Activated T-helper 1 cell treated with anti-CD3 and anti-CD28 coated beads, Interleukin-12 subunit alpha, Interleukin-12 subunit beta, Interleukin-2, Interleukin-4 antibody, amounts not matched to agents 30 ng/mL and 10 ng/mL and 1 ng/mL, durations not matched to agents 14 hours and 24 hours and 36 hours (primary cell): Measurements from ENCODE around the gene CALCOCO2. TPM values are rescaled to one million over a fixed set of nuclear protein-coding genes. Genes with fewer than 3 reads are reported as not detected.
"Not testable (repeated sequence)": the region's sequence is repeated elsewhere in the genome, so short reads cannot be mapped to it uniquely, and the experiment has no call there.

Experiments used
- DNase-seq: peaks from one replicate; pipeline ENCODE4 v3.0.0; 2021; ENCODE audit warnings: low spot score
- H3K27ac Mint-ChIP-seq: one replicate; pipeline ENCODE4 v1.8.0; 2021; ENCODE audit warnings: mild to moderate bottlenecking, mixed read lengths
- H3K27me3 Mint-ChIP-seq: one replicate; pipeline ENCODE4 v1.8.0; 2022; ENCODE audit warnings: mild to moderate bottlenecking, moderate library complexity, mixed read lengths; ENCODE audit not compliant: insufficient read depth
- H3K36me3 Mint-ChIP-seq: one replicate; pipeline ENCODE4 v1.8.0; 2021; ENCODE audit warnings: low read depth, mixed read lengths
- H3K4me1 Mint-ChIP-seq: one replicate; pipeline ENCODE4 v1.8.0; 2021; ENCODE audit warnings: low read depth, mixed read lengths
- H3K4me3 Mint-ChIP-seq: one replicate; pipeline ENCODE4 v1.8.0; 2021; ENCODE audit warnings: mild to moderate bottlenecking, moderate library complexity, mixed read lengths
- H3K9me3 Mint-ChIP-seq: one replicate; pipeline ENCODE4 v1.8.0; 2021; ENCODE audit warnings: mixed read lengths
- intact Hi-C: fragments of 100-400 bp; cut with micrococcal nuclease; formaldehyde crosslinking; loops from one replicate; pipeline ENCODE4 v1.15.1; 2024
- total RNA-seq: library from RNA; stranded (reverse); gene quantifications from 2 replicates; pipeline ENCODE4 v1.2.3, GENCODE V29; 2022

CALCOCO2 gene
- total RNA-seq, 1 donor from 2014 or later: 50.3 TPM

GRCh38 chr17:48871035-48871550 is 40.3 kb downstream of the CALCOCO2 start:
- peaks cover 4% of the 10 kb centered on the region for H3K27me3 Mint-ChIP-seq
- no peaks in the 10 kb centered on the region for H3K4me1 Mint-ChIP-seq
- H3K4me3 Mint-ChIP-seq: no peak overlapping the region
- H3K27ac Mint-ChIP-seq: no peak overlapping the region
- intact Hi-C loops: no loop called here
- no peak for DNase-seq
- H3K36me3 Mint-ChIP-seq: peaks cover 4% of the 10 kb centered on the region
- H3K9me3 Mint-ChIP-seq: no peaks in the 10 kb centered on the region

GRCh38 chr17:48871551-48872351 is 40.9 kb downstream of the CALCOCO2 start:
- intact Hi-C loops: no loop called here
- H3K27me3 Mint-ChIP-seq: peaks cover 4% of the 10 kb centered on the region
- H3K4me1 Mint-ChIP-seq: no peaks in the 10 kb centered on the region
- H3K9me3 Mint-ChIP-seq: no peaks in the 10 kb centered on the region
- no peak overlapping the region for H3K27ac Mint-ChIP-seq
- H3K36me3 Mint-ChIP-seq: peaks cover 1% of the 10 kb centered on the region
- H3K4me3 Mint-ChIP-seq: no peak overlapping the region
- DNase-seq: no peak

DNA sequence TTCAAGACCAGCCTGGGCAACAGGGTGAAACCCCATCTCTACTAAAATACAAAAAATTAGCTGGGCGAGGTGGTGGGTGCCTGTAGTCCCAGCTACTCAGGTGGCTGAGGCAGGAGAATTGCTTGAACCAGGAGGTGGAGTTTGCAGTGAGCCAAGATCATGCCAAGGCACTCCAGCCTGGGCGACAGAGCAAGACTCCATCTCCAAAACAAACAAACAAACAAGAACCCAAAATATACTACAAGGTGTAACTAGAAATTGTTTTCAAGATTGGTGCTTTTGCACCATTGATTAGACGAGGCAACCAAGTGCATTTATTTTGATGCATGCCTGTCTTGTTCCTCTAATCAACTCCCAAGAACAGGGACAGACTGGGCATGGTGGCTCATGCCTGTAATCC is 41.6 kb downstream of the CALCOCO2 start:
- H3K4me3 Mint-ChIP-seq, intact Hi-C loops, H3K36me3 Mint-ChIP-seq, H3K4me1 Mint-ChIP-seq, DNase-seq, H3K27ac Mint-ChIP-seq, H3K9me3 Mint-ChIP-seq, H3K27me3 Mint-ChIP-seq: not testable (repeated sequence)

- Mint-ChIP-seq H3K4me3 (no peak overlapping the region), H3K4me1 (no peaks in the 10 kb centered on the region), H3K36me3 (peaks cover 1% of the 10 kb centered on the region), H3K27ac (no peak overlapping the region), H3K9me3 (no peaks in the 10 kb centered on the region), H3K27me3 (peaks cover 4% of the 10 kb centered on the region)
- no peak for DNase-seq
- intact Hi-C loops: no loop called here
Measured at GRCh38 chr17:48873209-48873608, 42.4 kb downstream of the CALCOCO2 start.

DNA sequence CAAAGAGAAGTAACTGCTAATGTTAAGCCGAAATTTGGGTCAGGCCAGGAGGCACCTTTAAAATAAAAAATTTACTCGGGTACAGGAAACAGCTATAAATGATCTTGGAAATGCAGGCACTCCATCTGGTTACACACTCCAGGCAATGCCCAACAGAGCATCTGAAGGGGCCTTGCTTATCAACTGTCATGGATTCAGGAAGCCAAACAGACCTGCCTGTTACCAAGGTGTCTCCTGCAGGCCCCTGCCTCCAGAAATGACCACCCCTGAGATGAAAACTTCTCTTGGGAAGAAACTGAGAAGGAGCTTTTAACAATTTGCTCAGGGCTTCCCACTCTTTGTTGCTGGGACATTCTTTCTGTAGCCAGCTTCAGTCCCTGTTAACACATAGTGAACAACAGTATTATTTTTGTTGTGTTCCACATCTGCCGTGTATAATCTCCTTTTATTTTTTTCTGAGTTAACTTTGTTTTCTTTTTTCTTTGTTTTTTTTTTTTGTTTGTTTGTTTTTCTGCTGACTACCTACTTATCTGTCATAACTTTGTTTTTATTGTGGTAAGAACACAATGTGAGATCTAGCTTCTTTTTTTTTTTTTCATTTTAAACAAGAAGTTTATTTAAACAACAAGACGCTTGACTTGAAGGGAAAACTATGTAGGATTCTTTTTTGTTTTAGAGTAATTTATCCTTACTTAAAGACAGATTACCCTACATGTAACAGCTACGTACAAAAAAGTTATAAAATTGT is 43.0 kb downstream of the CALCOCO2 start:
- intact Hi-C loops: no loop called here
- H3K4me3 Mint-ChIP-seq: no peak overlapping the region
- no peaks in the 10 kb centered on the region for H3K4me1 Mint-ChIP-seq
- no peak overlapping the region for H3K27ac Mint-ChIP-seq
- DNase-seq: no peak
- no peaks in the 10 kb centered on the region for H3K9me3 Mint-ChIP-seq
- peaks cover 4% of the 10 kb centered on the region for H3K27me3 Mint-ChIP-seq
- peaks cover 1% of the 10 kb centered on the region for H3K36me3 Mint-ChIP-seq

- Mint-ChIP-seq H3K9me3 (no peaks in the 10 kb centered on the region), H3K27me3 (no peaks in the 10 kb centered on the region), H3K4me1 (peaks cover 10% of the 10 kb centered on the region), H3K36me3 (no peaks in the 10 kb centered on the region), H3K4me3 (no peak overlapping the region), H3K27ac (no peak overlapping the region)
- DNase-seq: peak; percentile 53
- intact Hi-C loops: loop anchor here (1.0 kb wide), 5 partner anchors 65 to 201 kb away; no protein-coding TSS in a partner anchor
Measured at GRCh38 chr17:48878920-48879898, 48.4 kb downstream of the CALCOCO2 start.

DNA sequence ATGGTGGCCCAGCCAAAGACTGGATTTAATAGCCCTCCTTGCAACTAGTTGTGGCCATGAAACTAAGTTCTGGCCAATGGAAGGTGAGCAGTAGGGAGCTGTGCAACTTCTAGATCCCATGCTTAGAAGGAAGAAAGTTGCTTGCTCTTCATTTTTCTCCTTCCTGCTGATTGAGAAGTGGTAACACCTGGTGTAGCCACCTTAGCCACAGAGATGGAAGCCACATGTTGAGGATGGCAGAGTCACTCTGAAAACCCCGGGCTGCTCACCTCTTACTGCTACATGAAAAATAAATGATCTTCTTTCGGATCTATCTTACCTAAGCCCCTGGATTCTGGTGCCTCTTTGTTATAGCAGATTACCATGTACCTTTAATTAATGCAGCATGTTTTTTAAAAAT is 51.4 kb downstream of the CALCOCO2 start:
- Mint-ChIP-seq H3K9me3 (no peaks in the 10 kb centered on the region), H3K4me3 (no peak overlapping the region), H3K27ac (no peak overlapping the region), H3K36me3 (no peaks in the 10 kb centered on the region), H3K4me1 (peaks cover 21% of the 10 kb centered on the region), H3K27me3 (no peaks in the 10 kb centered on the region)
- intact Hi-C loops: no loop called here
- no peak for DNase-seq

DNA sequence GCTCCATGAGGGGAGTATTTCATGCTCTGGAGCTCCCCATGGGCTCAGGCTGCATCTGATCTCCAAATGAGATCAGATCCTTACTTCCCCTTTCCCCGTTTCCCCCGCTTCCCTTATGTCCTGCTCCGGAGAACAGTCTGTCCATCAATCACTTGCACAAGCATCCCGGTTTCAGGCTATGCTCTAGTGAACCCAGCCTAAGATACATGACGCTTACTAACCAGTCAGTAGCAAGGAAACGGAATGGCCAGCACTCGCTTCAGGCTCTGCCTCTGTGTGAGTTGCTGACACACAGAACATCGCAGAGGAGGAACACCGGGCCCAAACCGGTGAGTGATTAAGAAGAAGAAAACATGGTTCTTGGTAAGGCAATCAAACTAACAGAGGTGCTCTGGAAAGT is 52.3 kb downstream of the CALCOCO2 start:
- no peaks in the 10 kb centered on the region for H3K27me3 Mint-ChIP-seq
- intact Hi-C loops: no loop called here
- DNase-seq: no peak
- H3K27ac Mint-ChIP-seq: no peak overlapping the region
- H3K36me3 Mint-ChIP-seq: no peaks in the 10 kb centered on the region
- H3K4me3 Mint-ChIP-seq: no peak overlapping the region
- no peaks in the 10 kb centered on the region for H3K9me3 Mint-ChIP-seq
- H3K4me1 Mint-ChIP-seq: peaks cover 21% of the 10 kb centered on the region

- Mint-ChIP-seq H3K4me3 (no peak overlapping the region), H3K4me1 (peaks cover 24% of the 10 kb centered on the region), H3K9me3 (no peaks in the 10 kb centered on the region), H3K36me3 (peaks cover 7% of the 10 kb centered on the region), H3K27ac (no peak overlapping the region), H3K27me3 (no peaks in the 10 kb centered on the region)
- intact Hi-C loops: loop anchor here (5.0 kb wide), 1 partner anchor 948 kb away; the partner anchor contains the start of gene PNPO
- no peak for DNase-seq
Measured at GRCh38 chr17:48890086-48890485, 59.3 kb downstream of the CALCOCO2 start.

DNA sequence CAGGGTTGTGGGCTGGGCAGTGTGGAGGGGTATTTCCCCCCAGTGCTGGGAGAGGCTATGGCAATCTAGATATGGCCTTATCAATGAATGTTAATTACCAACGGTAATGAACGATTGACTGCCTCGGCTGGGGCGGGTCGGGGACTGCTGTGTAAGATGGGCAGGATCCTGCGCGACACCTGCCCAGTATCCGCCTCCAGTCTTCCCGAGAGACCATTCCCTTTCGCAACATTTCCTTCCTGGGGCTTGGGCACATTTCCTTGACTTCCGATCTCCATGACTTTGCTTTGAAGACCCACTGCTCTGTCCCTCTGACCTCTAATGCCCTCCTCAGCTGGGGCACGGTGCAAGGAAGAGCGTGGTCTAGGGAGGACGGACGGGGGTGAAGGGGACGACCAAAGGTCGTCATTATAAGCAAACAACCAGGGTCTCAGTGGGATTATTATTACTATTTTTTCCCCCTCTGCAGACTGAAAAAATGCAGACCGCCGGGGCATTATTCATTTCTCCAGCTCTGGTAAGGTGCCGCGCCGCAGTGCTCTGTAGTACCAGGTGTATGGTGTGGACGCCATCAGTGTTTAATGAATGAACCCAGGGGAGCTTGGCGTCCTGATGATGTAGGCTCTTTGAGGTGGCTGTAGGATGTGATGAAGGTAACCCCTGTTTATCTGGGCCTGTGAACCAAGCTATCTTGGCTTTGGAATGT is 62.3 kb downstream of the CALCOCO2 start:
- Mint-ChIP-seq H3K4me3 (peak overlapping the region; percentile 97), H3K27me3 (no peaks in the 10 kb centered on the region), H3K36me3 (peaks cover 23% of the 10 kb centered on the region), H3K4me1 (peaks cover 31% of the 10 kb centered on the region), H3K9me3 (no peaks in the 10 kb centered on the region), H3K27ac (peak overlapping the region; percentile 95)
- intact Hi-C loops: loop anchor here (1.0 to 5.0 kb wide), 9 partner anchors 15 to 951 kb away; partner anchors contain the start of genes CALCOCO2, PNPO, SNF8 and UBE2Z
- no peak for DNase-seq

DNA sequence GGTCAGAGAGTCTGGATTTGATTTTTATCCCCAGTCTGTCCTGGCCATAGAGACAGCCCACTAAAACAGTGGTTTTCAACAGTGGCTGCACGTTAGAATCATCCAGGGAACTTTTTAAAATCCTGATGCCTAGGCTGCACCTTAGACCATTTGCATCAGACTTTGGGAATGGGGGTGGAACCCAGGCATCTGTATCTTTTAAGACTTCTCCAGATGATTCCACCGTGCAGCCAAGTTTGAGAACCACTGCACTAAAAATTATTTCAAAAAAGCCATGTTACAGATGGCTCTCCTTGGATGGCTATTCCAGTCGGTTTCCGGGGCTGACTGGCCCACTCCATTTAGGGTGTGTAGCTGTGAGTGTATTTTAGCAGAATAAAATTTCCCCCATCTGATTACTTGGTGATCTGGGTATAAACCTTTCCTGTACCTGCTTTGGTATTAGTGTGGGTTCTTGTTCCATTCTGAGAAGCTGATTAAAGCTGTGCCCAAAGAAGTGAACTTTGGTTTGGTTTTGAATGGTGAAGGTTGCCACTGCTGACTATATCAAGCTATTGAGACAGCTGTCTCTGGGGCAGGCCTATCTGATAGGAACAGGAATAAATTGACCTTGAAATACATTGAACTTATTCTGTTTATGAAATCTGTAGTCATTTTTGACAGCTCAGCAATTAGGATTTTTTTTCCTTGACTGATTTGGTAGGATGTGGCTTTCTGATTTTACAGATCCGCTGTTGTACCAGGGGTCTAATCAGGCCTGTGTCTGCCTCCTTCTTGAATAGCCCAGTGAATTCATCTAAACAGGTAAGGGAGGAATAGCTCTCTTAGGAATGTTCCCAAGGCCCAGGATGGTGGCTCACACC is 63.0 kb downstream of the CALCOCO2 start:
- H3K9me3 Mint-ChIP-seq: no peaks in the 10 kb centered on the region
- H3K36me3 Mint-ChIP-seq: peaks cover 23% of the 10 kb centered on the region
- H3K4me3 Mint-ChIP-seq: peak overlapping the region; percentile 97
- H3K4me1 Mint-ChIP-seq: peaks cover 31% of the 10 kb centered on the region
- peak overlapping the region; percentile 95 for H3K27ac Mint-ChIP-seq
- no peak for DNase-seq
- H3K27me3 Mint-ChIP-seq: no peaks in the 10 kb centered on the region
- intact Hi-C loops: loop anchor here (1.0 to 5.0 kb wide), 3 partner anchors 138 to 952 kb away; partner anchors contain the start of gene PNPO
